Omental fat pad (tissue), 4 donors: ENCODE results near the gene CSNK2A2. TPM values are rescaled to one million over a fixed set of nuclear protein-coding genes. Genes with fewer than 3 reads are reported as not detected.

ENCODE experiments used
- ATAC-seq: fragments of 150-250 bp; one replicate; pipeline ENCODE4 v1.9.1; 2016; ENCODE audit warnings: mild to moderate bottlenecking, moderate library complexity; ENCODE audit not compliant: low FRiP score
- DNase-seq: peaks from one replicate; pipeline ENCODE4 v3.0.0-alpha.2; 2019; ENCODE audit warnings: low spot score
- total RNA-seq, 4 donors: library from RNA; depleted of rRNA; stranded (reverse); fragments of >200 nt; gene quantifications; one replicate each; pipeline ENCODE4 v1.1.0, GENCODE V29; 2016
- TF ChIP-seq, protein P1 (sequence below), 3 donors: fragments of 450-650 bp; IDR thresholded peaks; one replicate each; pipeline ENCODE4 v1.5.1; 2016 to 2017; ENCODE audit warnings: antibody characterized with exemption in 3 of 3, mild to moderate bottlenecking in 3 of 3, moderate library complexity in 2 of 3

Gene CSNK2A2
- total RNA-seq, 4 donors from 2014 or later = 34.4 to 48.8 (median 37.8) TPM

DNA sequence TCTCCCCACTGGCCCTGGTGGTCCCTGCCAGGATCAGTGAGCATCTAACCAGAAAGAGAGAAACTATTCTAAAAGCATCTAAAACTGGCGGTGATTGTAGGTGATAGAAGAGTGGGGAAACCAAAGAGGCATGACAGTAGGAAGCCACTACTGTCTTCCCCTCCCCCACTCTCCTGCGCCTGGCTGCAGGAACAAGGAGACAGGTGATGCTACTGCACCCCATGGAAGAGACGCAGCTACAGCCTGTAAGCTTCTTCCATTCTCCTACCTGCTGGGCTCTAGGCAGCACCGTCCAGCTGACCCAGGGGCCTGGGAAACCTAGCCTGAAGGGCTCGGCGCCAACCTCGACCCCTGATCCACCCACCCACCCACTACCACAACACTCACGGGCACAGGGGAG, 32.4 kb upstream of the CSNK2A2 start:
- TF ChIP-seq, protein P1, sequence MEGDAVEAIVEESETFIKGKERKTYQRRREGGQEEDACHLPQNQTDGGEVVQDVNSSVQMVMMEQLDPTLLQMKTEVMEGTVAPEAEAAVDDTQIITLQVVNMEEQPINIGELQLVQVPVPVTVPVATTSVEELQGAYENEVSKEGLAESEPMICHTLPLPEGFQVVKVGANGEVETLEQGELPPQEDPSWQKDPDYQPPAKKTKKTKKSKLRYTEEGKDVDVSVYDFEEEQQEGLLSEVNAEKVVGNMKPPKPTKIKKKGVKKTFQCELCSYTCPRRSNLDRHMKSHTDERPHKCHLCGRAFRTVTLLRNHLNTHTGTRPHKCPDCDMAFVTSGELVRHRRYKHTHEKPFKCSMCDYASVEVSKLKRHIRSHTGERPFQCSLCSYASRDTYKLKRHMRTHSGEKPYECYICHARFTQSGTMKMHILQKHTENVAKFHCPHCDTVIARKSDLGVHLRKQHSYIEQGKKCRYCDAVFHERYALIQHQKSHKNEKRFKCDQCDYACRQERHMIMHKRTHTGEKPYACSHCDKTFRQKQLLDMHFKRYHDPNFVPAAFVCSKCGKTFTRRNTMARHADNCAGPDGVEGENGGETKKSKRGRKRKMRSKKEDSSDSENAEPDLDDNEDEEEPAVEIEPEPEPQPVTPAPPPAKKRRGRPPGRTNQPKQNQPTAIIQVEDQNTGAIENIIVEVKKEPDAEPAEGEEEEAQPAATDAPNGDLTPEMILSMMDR (IDR thresholded peaks at IDR 0.05) = no peak
- ATAC-seq (no peak), DNase-seq (no peak)

DNA sequence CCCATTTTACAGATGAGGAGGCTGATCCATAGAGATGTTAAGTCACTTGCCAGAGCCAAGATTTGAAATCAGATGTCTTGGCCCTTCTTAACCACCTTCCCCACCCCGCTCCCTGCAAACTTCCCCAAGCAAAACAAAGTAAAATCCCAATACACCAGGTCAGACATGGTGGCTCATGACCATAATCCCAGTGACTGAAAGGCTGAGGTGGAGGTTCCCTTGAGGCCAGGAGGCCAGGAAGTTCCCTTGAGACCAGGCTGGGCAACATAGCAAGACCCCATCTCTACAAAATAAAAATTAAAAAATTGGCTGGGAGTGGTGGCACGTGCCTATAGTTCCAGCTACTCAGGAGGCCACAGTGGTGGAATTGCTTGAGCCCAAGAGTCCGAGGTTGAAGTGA, 28.9 kb upstream of the CSNK2A2 start:
- no peak for DNase-seq
- TF ChIP-seq, protein P1 (IDR thresholded peaks at IDR 0.05) = no peak
- no peak for ATAC-seq

DNA sequence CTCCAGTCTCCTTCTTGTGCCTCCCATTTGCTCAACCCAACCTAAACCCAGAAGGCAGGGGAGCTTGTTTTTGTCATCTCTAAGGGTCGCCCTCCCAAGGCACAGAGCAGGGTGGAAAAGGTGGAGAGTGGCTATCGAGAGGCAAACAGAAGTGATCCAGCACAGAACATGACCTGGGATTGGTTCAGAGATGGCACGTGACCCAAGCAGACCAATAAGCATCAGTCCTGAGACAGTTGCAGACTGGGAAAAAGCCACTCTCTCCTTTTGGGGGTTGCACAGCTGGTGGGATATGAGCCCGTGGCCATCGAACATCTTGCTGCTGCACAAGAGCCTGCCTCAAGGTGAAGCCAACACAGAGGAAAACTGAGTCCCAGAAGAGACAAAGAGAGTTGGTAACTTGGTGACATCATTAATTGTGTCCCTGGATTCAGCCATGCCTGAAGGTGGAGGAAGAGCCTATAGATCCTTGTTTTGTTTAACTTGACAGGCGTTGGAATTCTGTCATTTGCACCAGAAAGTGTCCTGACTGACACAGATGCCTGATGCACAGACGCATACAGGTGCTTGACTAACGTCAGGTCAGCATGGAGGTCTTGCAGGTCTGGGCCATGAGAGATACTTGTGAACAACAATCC, 28.2 kb upstream of the CSNK2A2 start:
- TF ChIP-seq, protein P1 (IDR thresholded peaks at IDR 0.05) = no peak
- no peak for ATAC-seq
- no peak for DNase-seq

DNA sequence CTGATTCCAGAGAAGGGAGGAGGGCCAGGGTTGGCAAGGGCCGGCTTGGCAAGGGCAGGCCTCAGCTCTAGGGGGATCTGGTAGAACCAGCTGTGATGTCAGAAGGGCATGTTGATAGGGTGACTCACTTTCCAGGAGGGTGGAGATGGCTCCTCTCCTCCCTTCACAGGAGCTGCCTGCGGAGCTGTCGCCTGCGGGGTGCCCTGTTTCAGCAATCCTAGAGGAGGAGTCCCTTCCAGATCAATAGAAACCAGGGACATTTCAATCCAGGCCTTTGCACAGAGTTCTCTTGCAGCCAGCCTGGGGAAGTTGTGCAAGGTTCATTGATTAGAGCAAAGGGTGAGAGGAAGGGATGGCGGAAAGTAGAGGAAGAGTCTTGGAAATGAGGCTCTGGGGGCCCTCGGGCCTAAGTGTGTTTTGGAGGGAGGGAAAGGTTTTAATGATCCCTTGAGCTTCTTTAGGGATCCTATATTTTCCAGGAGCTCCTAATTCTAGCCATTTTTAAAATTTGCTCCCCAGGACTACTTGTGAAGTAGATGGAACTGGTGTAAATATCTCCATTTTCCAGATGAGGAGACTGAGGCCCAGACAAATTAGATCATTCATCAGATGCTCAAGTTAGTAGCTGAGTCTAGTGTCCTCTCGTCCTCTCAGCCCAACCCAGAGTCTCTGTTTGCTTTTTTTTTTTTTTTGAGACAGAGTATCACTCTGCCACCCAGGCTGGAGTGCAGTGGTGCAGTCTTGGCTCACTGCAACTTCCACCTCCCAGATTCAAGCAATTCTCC, 24.8 kb upstream of the CSNK2A2 start:
- TF ChIP-seq, protein P1 (IDR thresholded peaks at IDR 0.05) = no peak
- ATAC-seq = peak; percentile 89

DNA sequence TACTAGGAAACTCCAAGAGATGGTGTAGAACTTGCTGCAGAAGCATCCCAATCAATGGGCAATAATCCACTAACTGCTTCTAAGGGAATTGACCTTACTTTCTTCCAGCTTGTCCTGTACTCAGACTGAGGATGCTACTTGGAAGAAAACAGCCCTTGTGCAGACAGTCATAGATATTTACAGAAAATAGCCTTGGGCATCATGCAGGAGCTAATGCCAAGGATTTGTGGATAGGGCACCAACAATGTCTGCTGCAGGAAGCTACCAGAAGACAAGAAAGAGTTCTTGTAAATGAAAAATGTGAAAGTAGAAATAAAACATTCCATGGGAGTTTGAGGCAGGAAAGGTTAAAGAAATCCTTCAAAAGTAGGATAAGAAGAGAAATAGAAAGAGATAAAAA, 21.5 kb upstream of the CSNK2A2 start:
- DNase-seq (no peak), ATAC-seq (no peak)
- TF ChIP-seq, protein P1 (IDR thresholded peaks at IDR 0.05) = no peak

More for the DNA sequence above, 24.8 kb upstream of the CSNK2A2 start:
- DNase-seq = no peak

DNA sequence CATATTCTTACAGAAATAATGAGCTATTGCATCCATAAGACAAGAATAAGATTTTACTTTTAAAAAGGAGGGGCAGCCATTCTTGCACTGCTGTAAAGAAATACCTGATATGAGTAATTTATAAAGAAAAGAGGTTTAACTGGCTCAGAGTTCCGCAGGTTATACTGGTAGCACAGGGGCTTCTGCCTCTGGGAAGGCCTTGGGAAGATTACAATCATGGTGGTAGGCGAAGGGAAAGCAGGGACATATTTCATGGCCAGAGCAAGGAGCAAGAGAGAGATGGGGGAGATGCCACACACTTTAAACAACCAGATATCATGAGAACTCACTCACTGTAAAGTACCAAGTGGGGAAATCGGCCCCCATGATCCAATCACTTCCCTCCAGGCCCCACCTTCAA, 20.9 kb upstream of the CSNK2A2 start:
- ATAC-seq = no peak
- DNase-seq = no peak
- TF ChIP-seq, protein P1 (IDR thresholded peaks at IDR 0.05) = no peak
